Activated CD4-positive, alpha-beta T cell treated with anti-CD3 and anti-CD28 coated beads for 48 hours (primary cell): ENCODE results near the gene UHMK1.
"Not testable (repeated sequence)": the region's sequence is repeated elsewhere in the genome, so short reads cannot be mapped to it uniquely, and the experiment has no call there.

Experiments
- DNase-seq: peaks from one replicate; pipeline ENCODE4 v3.0.0-alpha.2; 2020

The UHMK1 gene

GRCh38 chr1:162568802-162569201 is 71.2 kb downstream of the UHMK1 start:
- no peak for DNase-seq

DNA sequence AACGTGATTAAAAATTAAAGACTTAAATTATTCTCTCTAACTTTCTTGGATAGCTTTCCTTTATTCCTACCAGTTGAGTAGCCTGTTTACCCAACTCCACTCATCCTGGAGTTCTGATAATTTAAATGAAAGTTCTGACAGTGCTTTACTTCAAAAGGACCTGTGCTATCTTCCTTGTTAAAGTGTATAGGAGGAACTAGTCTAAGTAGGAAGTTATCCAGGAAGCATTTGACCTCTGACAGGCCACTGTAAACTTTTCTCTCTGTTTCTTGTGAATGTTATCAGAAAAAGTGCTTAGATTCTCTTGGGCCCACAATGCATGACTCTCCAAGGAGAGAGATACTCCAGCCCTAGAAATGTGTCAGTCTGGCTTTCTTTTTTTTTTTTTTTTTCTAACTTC is 73.1 kb downstream of the UHMK1 start:
- no peak for DNase-seq

- not testable (repeated sequence) for DNase-seq
These were observed 73.5 kb downstream of the UHMK1 start for GRCh38 chr1:162571121-162571520.

DNA sequence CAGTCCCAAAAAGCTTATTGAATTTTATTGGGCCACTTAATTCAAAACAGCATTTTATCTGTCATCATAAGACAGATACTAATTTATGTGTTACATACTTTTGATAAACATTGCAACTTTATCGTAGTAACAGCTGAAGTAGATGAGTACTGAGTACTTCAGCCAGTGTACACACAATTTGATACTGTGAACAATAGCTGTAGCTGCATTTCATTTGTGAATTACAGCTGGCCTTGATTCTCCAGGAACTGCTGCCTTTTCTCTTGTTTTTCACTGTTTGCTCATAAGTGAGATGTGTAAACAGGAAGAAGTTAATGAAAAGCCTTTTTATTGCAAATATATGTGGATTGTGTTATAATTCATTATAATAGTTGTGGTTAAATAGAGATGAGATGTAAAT is 74.1 kb downstream of the UHMK1 start:
- no peak for DNase-seq

GRCh38 chr1:162573136-162573535 is 75.5 kb downstream of the UHMK1 start:
- DNase-seq, result no peak

DNA sequence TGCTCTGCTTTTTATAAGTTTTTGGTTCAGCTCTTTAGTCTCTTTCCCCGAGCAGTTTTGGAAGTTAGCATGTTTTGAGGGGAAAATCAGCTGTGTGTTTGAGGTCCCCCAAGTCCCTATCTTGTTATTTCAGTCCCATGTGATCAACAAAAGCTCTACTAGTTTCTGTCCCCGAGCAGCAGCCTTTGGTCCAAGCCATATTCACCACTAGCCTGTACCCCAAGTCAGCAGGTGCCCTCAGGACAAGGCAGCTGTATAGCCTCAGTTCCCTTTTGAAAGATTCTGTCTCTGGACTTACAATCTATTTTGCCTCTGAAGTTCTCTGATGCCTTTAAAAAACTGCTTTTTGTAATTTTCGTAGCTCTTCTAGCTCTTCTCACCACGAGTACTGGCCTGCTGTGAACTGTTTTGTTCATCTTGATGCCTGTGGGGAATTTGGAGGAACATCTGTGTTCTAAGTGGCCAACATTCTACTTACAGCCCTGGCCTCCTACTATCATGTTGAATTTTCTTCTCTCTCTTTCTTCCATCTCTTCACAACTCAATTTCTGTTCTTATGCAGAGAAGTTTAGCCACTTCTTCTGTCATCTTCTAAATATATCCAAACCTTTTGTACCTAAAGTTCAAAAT is 80.6 kb downstream of the UHMK1 start:
- DNase-seq, result no peak

GRCh38 chr1:162578936-162579335 is 81.3 kb downstream of the UHMK1 start:
- DNase-seq, result no peak
